ENCODE measurements around the gene VAC14.

- no peak for TF ChIP-seq CTCF (IDR thresholded peaks at IDR 0.05 in 2 of 3, conservative IDR thresholded peaks at IDR 0.05 in 1 of 3; ENCODE audit: borderline replicate concordance in 1 of 3, insufficient read depth in 1 of 3, low read depth in 2 of 3, low read length in 2 of 3)
- TF ChIP-seq YY1 (IDR thresholded peaks at IDR 0.05; ENCODE audit: extremely low read depth, insufficient replicate concordance, low read depth, low read length) = no peak
- no peak for TF ChIP-seq MAX (IDR thresholded peaks at IDR 0.05)
- TF ChIP-seq RAD21 (IDR thresholded peaks at IDR 0.05; ENCODE audit: low read depth) = no peak
- no peak for TF ChIP-seq FOSL1 (IDR thresholded peaks at IDR 0.05; ENCODE audit: low read depth)
- TF ChIP-seq TCF7L2 (IDR thresholded peaks at IDR 0.05; ENCODE audit: borderline replicate concordance, extremely low read depth, insufficient read depth, insufficient read length) = no peak
- no peak for TF ChIP-seq POLR2A (IDR thresholded peaks at IDR 0.05; ENCODE audit: borderline replicate concordance, extremely low read depth, insufficient read depth, insufficient read length)
- TF ChIP-seq CBX3 (IDR thresholded peaks at IDR 0.05; ENCODE audit: low read depth) = no peak
- TF ChIP-seq POLR2AphosphoS5 (IDR thresholded peaks at IDR 0.05; ENCODE audit: low read depth, low read length) = no peak
- no peak for TF ChIP-seq EZH2 (IDR thresholded peaks at IDR 0.05)
- TF ChIP-seq, protein P1, sequence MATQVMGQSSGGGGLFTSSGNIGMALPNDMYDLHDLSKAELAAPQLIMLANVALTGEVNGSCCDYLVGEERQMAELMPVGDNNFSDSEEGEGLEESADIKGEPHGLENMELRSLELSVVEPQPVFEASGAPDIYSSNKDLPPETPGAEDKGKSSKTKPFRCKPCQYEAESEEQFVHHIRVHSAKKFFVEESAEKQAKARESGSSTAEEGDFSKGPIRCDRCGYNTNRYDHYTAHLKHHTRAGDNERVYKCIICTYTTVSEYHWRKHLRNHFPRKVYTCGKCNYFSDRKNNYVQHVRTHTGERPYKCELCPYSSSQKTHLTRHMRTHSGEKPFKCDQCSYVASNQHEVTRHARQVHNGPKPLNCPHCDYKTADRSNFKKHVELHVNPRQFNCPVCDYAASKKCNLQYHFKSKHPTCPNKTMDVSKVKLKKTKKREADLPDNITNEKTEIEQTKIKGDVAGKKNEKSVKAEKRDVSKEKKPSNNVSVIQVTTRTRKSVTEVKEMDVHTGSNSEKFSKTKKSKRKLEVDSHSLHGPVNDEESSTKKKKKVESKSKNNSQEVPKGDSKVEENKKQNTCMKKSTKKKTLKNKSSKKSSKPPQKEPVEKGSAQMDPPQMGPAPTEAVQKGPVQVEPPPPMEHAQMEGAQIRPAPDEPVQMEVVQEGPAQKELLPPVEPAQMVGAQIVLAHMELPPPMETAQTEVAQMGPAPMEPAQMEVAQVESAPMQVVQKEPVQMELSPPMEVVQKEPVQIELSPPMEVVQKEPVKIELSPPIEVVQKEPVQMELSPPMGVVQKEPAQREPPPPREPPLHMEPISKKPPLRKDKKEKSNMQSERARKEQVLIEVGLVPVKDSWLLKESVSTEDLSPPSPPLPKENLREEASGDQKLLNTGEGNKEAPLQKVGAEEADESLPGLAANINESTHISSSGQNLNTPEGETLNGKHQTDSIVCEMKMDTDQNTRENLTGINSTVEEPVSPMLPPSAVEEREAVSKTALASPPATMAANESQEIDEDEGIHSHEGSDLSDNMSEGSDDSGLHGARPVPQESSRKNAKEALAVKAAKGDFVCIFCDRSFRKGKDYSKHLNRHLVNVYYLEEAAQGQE (IDR thresholded peaks at IDR 0.05; ENCODE audit: low read depth) = no peak
- no peak for TF ChIP-seq ZNF274 (IDR thresholded peaks at IDR 0.05; ENCODE audit: low read depth, low read length)
Measured at GRCh38 chr16:70697594-70698170, 103.3 kb downstream of the VAC14 start.
